Neuronal stem cell (in vitro differentiated cells): ENCODE data around the gene RAMP1. TPM values are rescaled to one million over a fixed set of nuclear protein-coding genes. Genes with fewer than 3 reads are reported as not detected.

ENCODE experiments used
- DNase-seq: peaks from one replicate; pipeline ENCODE4 v3.0.0-alpha.2; 2013; ENCODE audit warnings: low spot score
- H2AFZ ChIP-seq: one replicate; pipeline ENCODE4 v1.6.1; 2013; ENCODE audit warnings: mild to moderate bottlenecking, low read length, inconsistent platforms
- H2AK5ac ChIP-seq: 2 replicates; pipeline ENCODE4 v1.6.1; 2013; ENCODE audit warnings: low read depth, mild to moderate bottlenecking, inconsistent platforms, low read length, moderate library complexity, mixed read lengths
- H2BK120ac ChIP-seq: 2 replicates; pipeline ENCODE4 v1.6.1; 2013; ENCODE audit warnings: low read depth, mild to moderate bottlenecking, inconsistent platforms, low read length, moderate library complexity, mixed read lengths
- H2BK12ac ChIP-seq: one replicate; pipeline ENCODE4 v1.6.1; 2013; ENCODE audit warnings: low read length, inconsistent platforms
- H2BK15ac ChIP-seq: 2 replicates; pipeline ENCODE4 v1.6.1; 2013; ENCODE audit warnings: mild to moderate bottlenecking, low read length, inconsistent platforms, mixed read lengths
- H2BK5ac ChIP-seq: one replicate; pipeline ENCODE4 v1.6.1; 2013; ENCODE audit warnings: inconsistent platforms, mild to moderate bottlenecking, low read length, moderate library complexity
- H3K14ac ChIP-seq: one replicate; pipeline ENCODE4 v1.6.1; 2013; ENCODE audit warnings: low read length, inconsistent platforms
- H3K18ac ChIP-seq: 2 replicates; pipeline ENCODE4 v1.6.1; 2013; ENCODE audit warnings: low read length, inconsistent platforms
- H3K23ac ChIP-seq: 2 replicates; pipeline ENCODE4 v1.6.1; 2013; ENCODE audit warnings: low read depth, mild to moderate bottlenecking, mixed read lengths, low read length, inconsistent platforms; ENCODE audit not compliant: poor library complexity
- H3K27ac ChIP-seq: replicated peaks from 3 replicates; pipeline ENCODE4 v1.5.1; 2013; ENCODE audit warnings: low read length, inconsistent platforms
- H3K27me3 ChIP-seq, 3 experiments: 2 replicates each; pipeline ENCODE4 v1.6.1; 2013; ENCODE audit warnings: low read length in 3 of 3, mild to moderate bottlenecking in 2 of 3, inconsistent platforms in 1 of 3, low read depth in 1 of 3, mixed read lengths in 1 of 3, moderate library complexity in 1 of 3; ENCODE audit not compliant: control insufficient read depth in 3 of 3, insufficient read depth in 3 of 3
- H3K36me3 ChIP-seq, 2 donors: replicated peaks in 1 of 2; 2 replicates each; pipeline ENCODE4 v1.6.1; 2013; ENCODE audit warnings: low read length in 2 of 2; ENCODE audit not compliant: control insufficient read depth in 2 of 2, insufficient read depth in 2 of 2
- H3K4ac ChIP-seq: 2 replicates; pipeline ENCODE4 v1.6.1; 2013; ENCODE audit warnings: inconsistent platforms, mild to moderate bottlenecking, low read length, moderate library complexity
- H3K4me1 ChIP-seq, 2 donors: 1 replicate in 1 of 2; 2 replicates in 1 of 2; pipeline ENCODE4 v1.6.1; 2013; ENCODE audit warnings: low read length in 2 of 2, low read depth in 1 of 2; ENCODE audit not compliant: control insufficient read depth in 2 of 2, insufficient read depth in 1 of 2
- H3K4me2 ChIP-seq: one replicate; pipeline ENCODE4 v1.6.1; 2013; ENCODE audit warnings: mild to moderate bottlenecking, low read length, inconsistent platforms; ENCODE audit not compliant: insufficient read depth, poor library complexity, severe bottlenecking
- H3K4me3 ChIP-seq, 2 donors: 2 replicates each; pipeline ENCODE4 v1.5.1; 2013; ENCODE audit warnings: low read length in 2 of 2, mild to moderate bottlenecking in 2 of 2, inconsistent platforms in 1 of 2, moderate library complexity in 1 of 2
- H3K79me1 ChIP-seq: one replicate; pipeline ENCODE4 v1.6.1; 2013; ENCODE audit warnings: low read depth, mild to moderate bottlenecking, inconsistent platforms, low read length, moderate library complexity
- H3K9ac ChIP-seq: one replicate; pipeline ENCODE4 v1.6.1; 2013; ENCODE audit warnings: mild to moderate bottlenecking, low read depth, low read length, inconsistent platforms; ENCODE audit not compliant: poor library complexity
- H3K9me3 ChIP-seq, 2 donors: replicated peaks in 1 of 2; 2 replicates each; pipeline versions ENCODE3 to v1.6.1; 2013; ENCODE audit warnings: low read length in 2 of 2, mild to moderate bottlenecking in 2 of 2, inconsistent platforms in 1 of 2, low read depth in 1 of 2, mixed read lengths in 1 of 2, moderate library complexity in 1 of 2; ENCODE audit not compliant: control insufficient read depth in 2 of 2, insufficient read depth in 1 of 2
- H4K8ac ChIP-seq: one replicate; pipeline ENCODE4 v1.6.1; 2013; ENCODE audit warnings: low read depth, mild to moderate bottlenecking, inconsistent platforms, low read length, moderate library complexity
- H4K91ac ChIP-seq: one replicate; pipeline ENCODE4 v1.6.1; 2013; ENCODE audit warnings: low read length, low read depth, mild to moderate bottlenecking, inconsistent platforms; ENCODE audit not compliant: poor library complexity
- WGBS, 2 donors: extraction: QIAGEN DNeasy Blood & Tissue Kit; methylation state at CpG; one replicate each; pipeline ENCODE4 v1.1.7; 2013; ENCODE audit warnings: missing lambda C conversion rate in 2 of 2, mixed read lengths in 1 of 2; ENCODE audit not compliant: insufficient read length in 2 of 2, insufficient replicate concordance in 1 of 2; ENCODE audit errors: extremely low coverage in 2 of 2; 5-methylcytosine and 5-hydroxymethylcytosine counted together
- polyA plus RNA-seq, 2 experiments: library from polyadenylated mRNA; stranded (reverse); fragments of 200-250 nt; gene quantifications; one replicate each; pipeline ENCODE4 v1.2.3, GENCODE V29; 2013

The RAMP1 gene
- polyA plus RNA-seq (2013, experiment 1 of 2) = 0.04 TPM
- polyA plus RNA-seq (2013, experiment 2 of 2) = 0.07 TPM

- no CpG with 5 or more reads among the region's 79 CpGs for WGBS, 2 donors
- Histone ChIP-seq H4K91ac (no peak within 1 kb of the TSS), H2BK12ac (no peak within 1 kb of the TSS), H3K4ac (no peak within 1 kb of the TSS), H2AFZ (peak within 1 kb of the TSS; percentile 65), H3K27ac (no peak within 1 kb of the TSS), H3K4me1 (peaks cover 16 to 23% of the 10 kb centered on the region in 2 donors), H3K4me2 (peak within 1 kb of the TSS; percentile 70), H3K23ac (peak within 1 kb of the TSS; percentile 60), H4K8ac (no peak within 1 kb of the TSS), H3K79me1 (no peaks in the 10 kb centered on the region), H2AK5ac (peak within 1 kb of the TSS; percentile 47), H3K18ac (peak within 1 kb of the TSS; percentile 84), H2BK15ac (peak within 1 kb of the TSS; percentile 9), H3K14ac (peak within 1 kb of the TSS; percentile 14), H3K36me3 (no peaks in the 10 kb centered on the region), H3K27me3 (peaks cover 9 to 31% (median 13%) of the 10 kb centered on the region in 3 experiments), H2BK5ac (peak within 1 kb of the TSS; percentile 73), H3K4me3 (peak within 1 kb of the TSS in 1 of 2 donors; percentile 67), H2BK120ac (no peak within 1 kb of the TSS), H3K9ac (peak within 1 kb of the TSS; percentile 72), H3K9me3 (no peaks in the 10 kb centered on the region)
- no peak for DNase-seq
Observed at GRCh38 chr2:237859533-237860272, at the start of gene RAMP1. Gene RAMP1, plus strand, starts transcription at chr2:237859623. Its CDS starts 53 bp downstream, at chr2:237859676.

GRCh38 chr2:237815637-237816036 is 43.8 kb upstream of the RAMP1 start:
- Histone ChIP-seq H3K36me3 (no peaks in the 10 kb centered on the region), H3K27ac (no peak overlapping the region), H3K4ac (no peak overlapping the region), H2AK5ac (no peak overlapping the region), H2BK5ac (no peak overlapping the region), H2BK12ac (no peak overlapping the region), H3K4me3 (no peak overlapping the region), H3K4me2 (no peak overlapping the region), H3K18ac (no peak overlapping the region), H4K91ac (no peak overlapping the region), H3K4me1 (no peaks in the 10 kb centered on the region), H3K9me3 (no peaks in the 10 kb centered on the region), H4K8ac (no peak overlapping the region), H3K9ac (no peak overlapping the region), H3K27me3 (peaks cover 0 to 49% (median 0%) of the 10 kb centered on the region in 3 experiments), H3K23ac (no peak overlapping the region), H2BK15ac (no peak overlapping the region), H3K14ac (no peak overlapping the region), H2AFZ (no peak overlapping the region), H2BK120ac (no peak overlapping the region), H3K79me1 (no peaks in the 10 kb centered on the region)
- WGBS, 2 donors = no CpG with 5 or more reads among the region's 1 CpG
- no peak for DNase-seq

- no peaks in the 10 kb centered on the region for H3K79me1 ChIP-seq
- no peak overlapping the region for H2BK5ac ChIP-seq
- H2AK5ac ChIP-seq = no peak overlapping the region
- no peak overlapping the region for H3K4ac ChIP-seq
- no peak overlapping the region for H3K4me2 ChIP-seq
- H4K91ac ChIP-seq = no peak overlapping the region
- DNase-seq = peak; percentile 51
- H2BK12ac ChIP-seq = no peak overlapping the region
- no peak overlapping the region for H2AFZ ChIP-seq
- no peaks in the 10 kb centered on the region for H3K9me3 ChIP-seq
- no peak overlapping the region for H2BK120ac ChIP-seq
- no peaks in the 10 kb centered on the region for H3K4me1 ChIP-seq
- no peak overlapping the region for H3K23ac ChIP-seq
- WGBS, 2 donors = no CpG with 5 or more reads among the region's 1 CpG
- no peak overlapping the region for H3K27ac ChIP-seq
- no peaks in the 10 kb centered on the region for H3K36me3 ChIP-seq
- no peak overlapping the region for H3K18ac ChIP-seq
- no peak overlapping the region for H3K9ac ChIP-seq
- H3K4me3 ChIP-seq = no peak overlapping the region
- H3K27me3 ChIP-seq = peaks cover 0 to 42% (median 0%) of the 10 kb centered on the region in 3 experiments
- H4K8ac ChIP-seq = no peak overlapping the region
- no peak overlapping the region for H2BK15ac ChIP-seq
- no peak overlapping the region for H3K14ac ChIP-seq
Observed at GRCh38 chr2:237816531-237816930, 42.9 kb upstream of the RAMP1 start.

GRCh38 chr2:237818066-237818473 is 41.4 kb upstream of the RAMP1 start:
- Histone ChIP-seq H3K4me2 (no peak overlapping the region), H3K14ac (no peak overlapping the region), H3K4me1 (no peaks in the 10 kb centered on the region), H3K27ac (no peak overlapping the region), H3K9ac (no peak overlapping the region), H3K18ac (no peak overlapping the region), H3K4ac (no peak overlapping the region), H2AFZ (no peak overlapping the region), H3K9me3 (no peaks in the 10 kb centered on the region), H4K8ac (no peak overlapping the region), H2BK12ac (no peak overlapping the region), H4K91ac (no peak overlapping the region), H2BK120ac (no peak overlapping the region), H3K79me1 (no peaks in the 10 kb centered on the region), H2BK5ac (no peak overlapping the region), H3K27me3 (peaks cover 0 to 32% (median 0%) of the 10 kb centered on the region in 3 experiments), H3K4me3 (no peak overlapping the region), H2AK5ac (no peak overlapping the region), H3K36me3 (no peaks in the 10 kb centered on the region), H2BK15ac (no peak overlapping the region), H3K23ac (no peak overlapping the region)
- WGBS, 2 donors = no CpG with 5 or more reads among the region's 5 CpGs
- no peak for DNase-seq
